ENCODE data around the gene TRAPPC10. TPM values are rescaled to one million over a fixed set of nuclear protein-coding genes. Genes with fewer than 3 reads are reported as not detected.

Gene TRAPPC10
- total RNA-seq, 2 donors from 2014 or later = 46.6 to 50.2 TPM

GRCh38 chr21:44064852-44065403 is 52.8 kb downstream of the TRAPPC10 start:
- H3K9ac ChIP-seq (ENCODE audit: low read depth in 2 of 2, low read length in 2 of 2) = peak overlapping the region in 1 of 2 donors; percentile 39
- no peaks in the 10 kb centered on the region for H3K27me3 ChIP-seq
- H3K36me3 ChIP-seq = peaks cover 12% of the 10 kb centered on the region
- H3K27ac ChIP-seq = no peak overlapping the region
- H3K4me3 ChIP-seq = no peak overlapping the region
- no peaks in the 10 kb centered on the region for H3K4me1 ChIP-seq
- no peaks in the 10 kb centered on the region for H3K9me3 ChIP-seq
- intact Hi-C loops (cut with DNase I) = no loop called here
- no peak for TF ChIP-seq CTCF (IDR thresholded peaks at IDR 0.05)
- no peak for DNase-seq

GRCh38 chr21:44065428-44065827 is 53.3 kb downstream of the TRAPPC10 start:
- Histone ChIP-seq H3K36me3 (peaks cover 12% of the 10 kb centered on the region), H3K9ac (ENCODE audit: low read depth in 2 of 2, low read length in 2 of 2) (no peak overlapping the region), H3K9me3 (no peaks in the 10 kb centered on the region), H3K27ac (peak overlapping the region; percentile 17), H3K4me1 (no peaks in the 10 kb centered on the region), H3K27me3 (no peaks in the 10 kb centered on the region), H3K4me3 (no peak overlapping the region)
- TF ChIP-seq CTCF (IDR thresholded peaks at IDR 0.05) = no peak
- intact Hi-C loops (cut with DNase I) = no loop called here
- DNase-seq = no peak

- no peaks in the 10 kb centered on the region for H3K9me3 ChIP-seq
- no peaks in the 10 kb centered on the region for H3K4me1 ChIP-seq
- H3K27me3 ChIP-seq = no peaks in the 10 kb centered on the region
- peak overlapping the region; percentile 17 for H3K27ac ChIP-seq
- peaks cover 12% of the 10 kb centered on the region for H3K36me3 ChIP-seq
- no peak for DNase-seq
- no peak overlapping the region for H3K4me3 ChIP-seq
- TF ChIP-seq CTCF (IDR thresholded peaks at IDR 0.05) = no peak
- H3K9ac ChIP-seq (ENCODE audit: low read depth in 2 of 2, low read length in 2 of 2) = no peak overlapping the region
- intact Hi-C loops (cut with DNase I) = no loop called here
These were observed 54.0 kb downstream of the TRAPPC10 start for GRCh38 chr21:44066116-44066515.

GRCh38 chr21:44067011-44067839 is 55.1 kb downstream of the TRAPPC10 start:
- Histone ChIP-seq H3K9ac (ENCODE audit: low read depth in 2 of 2, low read length in 2 of 2) (peak overlapping the region in 1 of 2 donors; percentile 20), H3K36me3 (peaks cover 12% of the 10 kb centered on the region), H3K27me3 (no peaks in the 10 kb centered on the region), H3K9me3 (no peaks in the 10 kb centered on the region), H3K4me1 (no peaks in the 10 kb centered on the region), H3K4me3 (no peak overlapping the region), H3K27ac (no peak overlapping the region)
- TF ChIP-seq CTCF (IDR thresholded peaks at IDR 0.05) = no peak
- DNase-seq = no peak
- intact Hi-C loops (cut with DNase I) = no loop called here

- Histone ChIP-seq H3K36me3 (no peaks in the 10 kb centered on the region), H3K9ac (ENCODE audit: low read depth in 2 of 2, low read length in 2 of 2) (no peak overlapping the region), H3K4me3 (no peak overlapping the region), H3K27me3 (no peaks in the 10 kb centered on the region), H3K9me3 (no peaks in the 10 kb centered on the region), H3K27ac (no peak overlapping the region), H3K4me1 (no peaks in the 10 kb centered on the region)
- TF ChIP-seq CTCF (IDR thresholded peaks at IDR 0.05) = no peak
- intact Hi-C loops (cut with DNase I) = no loop called here
- DNase-seq = no peak
These were observed 58.3 kb downstream of the TRAPPC10 start for GRCh38 chr21:44070391-44070790.
